Ishikawa (cell line): ENCODE results near the gene PTMS.

Source experiments
- CEBPB ChIP-seq: IDR thresholded peaks from 2 replicates; pipeline ENCODE4 v1.6.1; 2012
- CREB1 ChIP-seq: IDR thresholded peaks from 2 replicates; pipeline ENCODE4 v1.6.1; 2012; ENCODE audit warnings: low read depth
- EGR1 ChIP-seq: IDR thresholded peaks from 2 replicates; pipeline ENCODE4 v1.6.1; 2012
- EP300 ChIP-seq: IDR thresholded peaks from 2 replicates; pipeline ENCODE4 v1.6.1; 2012; ENCODE audit warnings: borderline replicate concordance
- FOXM1 ChIP-seq: IDR thresholded peaks from 2 replicates; pipeline ENCODE4 v1.6.1; 2012; ENCODE audit warnings: low read depth, borderline replicate concordance
- MAX ChIP-seq: IDR thresholded peaks from 2 replicates; pipeline ENCODE4 v1.6.1; 2012
- NFIC ChIP-seq: IDR thresholded peaks from 2 replicates; pipeline ENCODE4 v1.6.1; 2012
- RAD21 ChIP-seq: IDR thresholded peaks from 2 replicates; pipeline ENCODE4 v1.6.1; 2012; ENCODE audit warnings: low read depth
- REST ChIP-seq: IDR thresholded peaks from 2 replicates; pipeline ENCODE4 v1.6.1; 2012; ENCODE audit warnings: low read depth, mild to moderate bottlenecking
- TAF1 ChIP-seq: IDR thresholded peaks from 2 replicates; pipeline ENCODE4 v1.6.1; 2012; ENCODE audit warnings: low read depth, mild to moderate bottlenecking
- TCF12 ChIP-seq: IDR thresholded peaks from 2 replicates; pipeline ENCODE4 v1.6.1; 2012; ENCODE audit warnings: low read depth
- TEAD4 ChIP-seq: IDR thresholded peaks from 2 replicates; pipeline ENCODE4 v1.6.1; 2012
- USF1 ChIP-seq: IDR thresholded peaks from 2 replicates; pipeline ENCODE4 v1.6.1; 2012
- YY1 ChIP-seq: IDR thresholded peaks from 2 replicates; pipeline ENCODE4 v1.6.1; 2012; ENCODE audit warnings: low read depth
- ZBTB7A ChIP-seq: IDR thresholded peaks from 2 replicates; pipeline ENCODE4 v1.6.1; 2012; ENCODE audit warnings: low read depth

PTMS gene

GRCh38 chr12:6759741-6760140 is 6.4 kb upstream of the PTMS start:
- TF ChIP-seq NFIC (no peak), EGR1 (no peak)

- TF ChIP-seq TCF12: no peak
- peak; percentile 71 for TF ChIP-seq MAX
- TF ChIP-seq YY1: no peak
Measured at GRCh38 chr12:6763380-6763779, 2.8 kb upstream of the PTMS start.

- TF ChIP-seq YY1 (0 out of 2 replicates have a peak, but pooled peaks have one; percentile 39), CREB1 (no peak), USF1 (0 out of 2 replicates have a peak, but pooled peaks have one; percentile 15), TAF1 (no peak), TEAD4 (0 out of 2 replicates have a peak, but pooled peaks have one; percentile 12), FOXM1 (peak; percentile 99), TCF12 (peak; percentile 40; the same call in 1 of the 2 replicates), EGR1 (peak; percentile 67; the same call in 1 of the 2 replicates), EP300 (peak; percentile 88), MAX (peak; percentile 25; the same call in 1 of the 2 replicates), RAD21 (no peak)
Measured at GRCh38 chr12:6764011-6764828, 1.9 kb upstream of the PTMS start.

- TF ChIP-seq MAX (peak; percentile 13; the same call in 1 of the 2 replicates), ZBTB7A (no peak)
Measured at GRCh38 chr12:6765048-6765633, 1.0 kb upstream of the PTMS start.

- peak; percentile 41; the same call in 1 of the 2 replicates for TF ChIP-seq EGR1
- TF ChIP-seq EP300: peak; percentile 44; the same call in 1 of the 2 replicates
- TF ChIP-seq MAX: peak; percentile 65
- TF ChIP-seq RAD21: peak; percentile 35; the same call in 1 of the 2 replicates
- TF ChIP-seq REST: no peak
- TF ChIP-seq NFIC: no peak
- no peak for TF ChIP-seq CEBPB
- no peak for TF ChIP-seq FOXM1
- 0 out of 2 replicates have a peak, but pooled peaks have one; percentile 38 for TF ChIP-seq TEAD4
- TF ChIP-seq TAF1: peak; percentile 50; the same call in 1 of the 2 replicates
- no peak for TF ChIP-seq USF1
- TF ChIP-seq ZBTB7A: peak; percentile 58; the same call in 1 of the 2 replicates
- TF ChIP-seq TCF12: peak; percentile 61; the same call in 1 of the 2 replicates
- TF ChIP-seq CREB1: no peak
- 0 out of 2 replicates have a peak, but pooled peaks have one; percentile 5 for TF ChIP-seq YY1
Measured at GRCh38 chr12:6766651-6767349, 637 bp downstream of the PTMS start.

- TF ChIP-seq TAF1 (no peak), MAX (0 out of 2 replicates have a peak, but pooled peaks have one; percentile 19), EGR1 (no peak), FOXM1 (no peak), ZBTB7A (no peak), YY1 (0 out of 2 replicates have a peak, but pooled peaks have one; percentile 5)
Measured at GRCh38 chr12:6767353-6768319, 1.5 kb downstream of the PTMS start.
